Peyer's patch (tissue), 4 donors: Measurements from ENCODE around the gene CELSR3. TPM values are rescaled to one million over a fixed set of nuclear protein-coding genes. Genes with fewer than 3 reads are reported as not detected.

Experiments
- DNase-seq, 3 donors: peaks; one replicate each; pipeline ENCODE4 v3.0.0-alpha.2; 2017 to 2019
- H3K27ac ChIP-seq, 4 donors: fragments of 200-600 bp; sonication (generic); one replicate each; pipeline ENCODE4 v1.5.1; 2016 to 2019
- H3K27me3 ChIP-seq, 2 donors: fragments of 200-600 bp; sonication (generic); one replicate each; pipeline ENCODE4 v1.5.1; 2019
- H3K36me3 ChIP-seq, 3 donors: fragments of 200-600 bp; sonication (generic); one replicate each; pipeline ENCODE4 v1.5.1; 2016 to 2019
- H3K4me1 ChIP-seq, 4 donors: fragments of 200-600 bp; sonication (generic); one replicate each; pipeline ENCODE4 v1.5.1; 2016 to 2019
- H3K4me3 ChIP-seq, 4 donors: fragments of 200-600 bp; sonication (generic); 1 replicate in 3 of 4; 2 replicates in 1 of 4; pipeline ENCODE4 v1.5.1; 2016 to 2019; ENCODE audit warnings: mild to moderate bottlenecking in 1 of 4
- H3K9me3 ChIP-seq, 4 donors: fragments of 200-600 bp; sonication (generic); one replicate each; pipeline ENCODE4 v1.5.1; 2016 to 2019; ENCODE audit warnings: mild to moderate bottlenecking in 1 of 4
- POLR2A ChIP-seq, 2 donors: fragments of 450-650 bp; IDR thresholded peaks; one replicate each; pipeline ENCODE4 v1.5.1; 2017; ENCODE audit warnings: antibody characterized with exemption in 2 of 2, mild to moderate bottlenecking in 2 of 2, moderate library complexity in 2 of 2
- total RNA-seq, 4 donors: library from RNA; depleted of rRNA; stranded (reverse); fragments of >200 nt; gene quantifications; one replicate each; pipeline ENCODE4 v1.1.0, GENCODE V29; 2016
- TF ChIP-seq, protein P1 (sequence below), 6 experiments: fragments of 450-650 bp in 4 of 6; fragments of 200-600 bp in 2 of 6; sonication (generic) in 1 of 6; IDR thresholded peaks; one replicate each; pipeline ENCODE4 v1.5.1; 2017 to 2019; ENCODE audit warnings: antibody characterized with exemption in 6 of 6, mild to moderate bottlenecking in 3 of 6, moderate library complexity in 1 of 6

Gene CELSR3
- total RNA-seq, 4 donors from 2014 or later, result 2.3 to 5.0 (median 2.9) TPM

DNA sequence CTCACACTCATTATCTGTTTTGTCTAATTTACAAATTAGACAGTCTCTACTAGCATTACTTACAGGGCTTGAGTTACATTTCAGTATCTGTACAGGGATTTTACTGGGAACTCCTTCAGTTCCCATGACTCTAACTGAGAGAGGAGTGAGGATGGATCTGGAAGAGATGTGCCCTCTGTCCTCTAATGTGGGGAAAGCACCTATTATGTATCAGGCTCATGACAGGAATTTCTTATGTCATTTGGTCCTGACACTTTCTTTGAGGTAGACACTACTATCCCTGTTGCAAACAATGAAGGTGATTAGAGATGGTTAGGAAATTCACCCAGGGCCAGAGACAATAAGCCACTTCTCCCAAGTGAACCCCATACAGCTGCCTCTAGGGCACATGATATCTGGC is 33.9 kb upstream of the CELSR3 start:
- H3K27ac ChIP-seq, result peak overlapping the region in 3 of 4 donors; percentile 61 to 82 (median 62)
- H3K36me3 ChIP-seq, result peaks cover 0 to 59% (median 0%) of the 10 kb centered on the region in 3 donors

DNA sequence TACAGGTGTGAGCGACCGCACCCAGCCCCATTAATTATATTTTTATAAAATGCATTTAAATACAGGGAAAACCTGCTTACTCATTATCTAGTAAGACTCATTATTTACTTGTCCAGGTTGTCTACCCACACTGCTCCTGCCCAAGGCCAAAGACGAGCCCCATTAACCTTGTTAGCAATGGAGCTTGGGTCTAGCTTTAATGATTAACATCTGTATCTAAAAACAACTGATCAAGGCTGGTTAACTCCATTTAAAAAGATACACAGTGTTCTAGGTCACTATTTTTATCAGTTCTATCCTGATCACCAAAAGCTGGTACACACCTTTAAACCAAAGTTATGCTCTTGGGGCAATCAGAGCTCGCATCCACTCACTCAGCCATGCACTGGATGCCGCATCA is 33.5 kb upstream of the CELSR3 start:
- Histone ChIP-seq H3K36me3 (peaks cover 0 to 64% (median 0%) of the 10 kb centered on the region in 3 donors), H3K27me3 (no peaks in the 10 kb centered on the region), H3K27ac (peak overlapping the region in 3 of 4 donors; percentile 61 to 82 (median 62)), H3K4me3 (no peak overlapping the region), H3K4me1 (no peaks in the 10 kb centered on the region), H3K9me3 (no peaks in the 10 kb centered on the region)
- DNase-seq, result no peak
- no peak for TF ChIP-seq POLR2A (IDR thresholded peaks at IDR 0.05)
- TF ChIP-seq, protein P1, sequence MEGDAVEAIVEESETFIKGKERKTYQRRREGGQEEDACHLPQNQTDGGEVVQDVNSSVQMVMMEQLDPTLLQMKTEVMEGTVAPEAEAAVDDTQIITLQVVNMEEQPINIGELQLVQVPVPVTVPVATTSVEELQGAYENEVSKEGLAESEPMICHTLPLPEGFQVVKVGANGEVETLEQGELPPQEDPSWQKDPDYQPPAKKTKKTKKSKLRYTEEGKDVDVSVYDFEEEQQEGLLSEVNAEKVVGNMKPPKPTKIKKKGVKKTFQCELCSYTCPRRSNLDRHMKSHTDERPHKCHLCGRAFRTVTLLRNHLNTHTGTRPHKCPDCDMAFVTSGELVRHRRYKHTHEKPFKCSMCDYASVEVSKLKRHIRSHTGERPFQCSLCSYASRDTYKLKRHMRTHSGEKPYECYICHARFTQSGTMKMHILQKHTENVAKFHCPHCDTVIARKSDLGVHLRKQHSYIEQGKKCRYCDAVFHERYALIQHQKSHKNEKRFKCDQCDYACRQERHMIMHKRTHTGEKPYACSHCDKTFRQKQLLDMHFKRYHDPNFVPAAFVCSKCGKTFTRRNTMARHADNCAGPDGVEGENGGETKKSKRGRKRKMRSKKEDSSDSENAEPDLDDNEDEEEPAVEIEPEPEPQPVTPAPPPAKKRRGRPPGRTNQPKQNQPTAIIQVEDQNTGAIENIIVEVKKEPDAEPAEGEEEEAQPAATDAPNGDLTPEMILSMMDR (IDR thresholded peaks at IDR 0.05), result no peak

More for the DNA sequence above, 33.9 kb upstream of the CELSR3 start:
- DNase-seq, result no peak
- H3K4me1 ChIP-seq, result no peaks in the 10 kb centered on the region
- TF ChIP-seq, protein P1 (IDR thresholded peaks at IDR 0.05), result no peak
- TF ChIP-seq POLR2A (IDR thresholded peaks at IDR 0.05), result no peak
- H3K4me3 ChIP-seq, result no peak overlapping the region
- no peaks in the 10 kb centered on the region for H3K27me3 ChIP-seq
- no peaks in the 10 kb centered on the region for H3K9me3 ChIP-seq

DNA sequence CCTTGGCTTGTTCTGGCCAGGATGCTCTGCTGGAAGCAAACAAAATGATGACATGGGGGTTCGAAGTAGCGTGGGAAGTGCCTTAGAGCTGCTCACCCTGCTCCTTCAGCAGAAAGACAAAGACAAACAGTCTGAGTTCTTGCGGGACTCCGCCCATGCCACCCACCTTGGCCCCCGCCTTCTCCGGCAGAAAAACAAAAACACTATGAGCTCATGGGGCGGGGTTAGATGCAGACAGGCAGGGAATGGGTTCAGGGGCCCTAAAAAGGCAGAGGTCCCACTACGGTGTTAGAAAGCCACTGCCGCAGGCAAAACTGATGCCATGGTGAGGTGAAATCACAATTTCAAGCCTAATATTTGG is 32.7 kb upstream of the CELSR3 start:
- Histone ChIP-seq H3K27ac (peak overlapping the region; percentile 53 to 83 (median 72)), H3K4me1 (no peaks in the 10 kb centered on the region), H3K4me3 (peak overlapping the region in 2 of 4 donors; percentile 39 to 42), H3K9me3 (no peaks in the 10 kb centered on the region), H3K27me3 (no peaks in the 10 kb centered on the region), H3K36me3 (peaks cover 0 to 71% (median 0%) of the 10 kb centered on the region in 3 donors)
- TF ChIP-seq POLR2A (IDR thresholded peaks at IDR 0.05), result peak in 1 of 2 donors; percentile 20
- TF ChIP-seq, protein P1 (IDR thresholded peaks at IDR 0.05), result no peak
- DNase-seq, result peak in 1 of 3 donors; percentile 64

DNA sequence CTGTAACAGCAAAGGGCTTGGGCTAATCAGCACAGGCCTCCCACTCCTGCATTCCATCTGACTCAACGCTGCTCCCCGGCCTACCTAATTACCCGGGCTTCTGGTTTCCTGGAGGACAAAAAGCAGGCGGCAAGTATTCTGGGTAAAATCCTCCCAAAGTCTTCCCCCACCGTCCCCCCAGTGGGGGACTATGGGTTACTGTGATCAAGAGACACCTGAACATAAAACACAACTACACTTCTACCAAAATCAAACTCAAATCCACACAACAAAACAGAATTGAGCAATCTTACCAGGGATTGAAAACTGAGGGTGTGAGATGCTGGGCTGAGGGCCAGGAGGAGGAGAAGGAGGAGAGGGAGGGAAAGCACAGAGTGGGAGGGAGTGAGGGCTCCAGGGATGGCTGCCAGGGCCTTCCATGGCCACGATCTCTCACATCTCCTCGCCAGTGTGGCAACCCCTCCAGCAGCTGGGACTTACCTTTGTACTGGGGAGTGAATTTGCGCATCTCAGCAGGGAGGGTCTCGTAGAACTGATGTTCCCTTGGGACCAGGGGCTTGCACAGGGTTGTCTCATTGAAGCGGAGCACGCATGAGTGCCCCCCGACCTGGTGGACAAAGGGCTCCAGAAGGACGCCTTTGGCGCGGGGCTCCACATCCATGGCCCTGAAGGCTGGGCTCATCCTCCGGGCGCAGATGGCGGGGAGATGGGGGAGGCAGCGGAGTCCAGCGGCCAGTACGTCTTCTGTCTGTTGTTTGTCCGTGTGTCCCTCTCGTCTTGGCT is 32.1 kb upstream of the CELSR3 start:
- Histone ChIP-seq H3K36me3 (peaks cover 0 to 77% (median 0%) of the 10 kb centered on the region in 3 donors), H3K27ac (peak overlapping the region; percentile 53 to 83 (median 72)), H3K4me3 (peak overlapping the region in 3 of 4 donors; percentile 15 to 42 (median 39)), H3K27me3 (no peaks in the 10 kb centered on the region), H3K4me1 (no peaks in the 10 kb centered on the region), H3K9me3 (no peaks in the 10 kb centered on the region)
- TF ChIP-seq, protein P1 (IDR thresholded peaks at IDR 0.05), result no peak
- TF ChIP-seq POLR2A (IDR thresholded peaks at IDR 0.05), result no peak
- peak in 1 of 3 donors; percentile 73 for DNase-seq

DNA sequence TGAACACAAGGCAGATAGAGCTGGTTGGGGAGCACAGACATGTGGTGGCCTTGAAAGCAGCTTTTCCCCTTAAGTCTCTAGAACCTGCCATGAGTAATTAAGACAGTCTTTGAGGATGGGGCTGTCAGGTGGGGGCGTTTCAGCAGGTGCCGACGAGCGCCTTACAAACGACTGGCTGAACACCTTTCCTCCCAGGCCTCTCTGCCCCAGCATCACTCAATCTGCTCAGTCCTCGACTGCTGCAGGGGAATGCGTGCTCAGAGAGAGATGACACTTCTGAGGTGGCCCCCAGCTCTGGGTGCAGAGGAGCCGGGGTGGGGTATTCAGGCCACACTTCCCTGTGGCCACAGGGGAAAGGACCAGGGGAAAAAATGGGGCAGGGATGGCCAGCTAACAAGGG is 31.1 kb upstream of the CELSR3 start:
- Histone ChIP-seq H3K27me3 (no peaks in the 10 kb centered on the region), H3K27ac (peak overlapping the region; percentile 36 to 82 (median 58)), H3K4me1 (no peaks in the 10 kb centered on the region), H3K36me3 (peaks cover 0 to 79% (median 0%) of the 10 kb centered on the region in 3 donors), H3K9me3 (no peaks in the 10 kb centered on the region), H3K4me3 (peak overlapping the region in 2 of 4 donors; percentile 39 to 42)
- TF ChIP-seq, protein P1 (IDR thresholded peaks at IDR 0.05), result no peak
- TF ChIP-seq POLR2A (IDR thresholded peaks at IDR 0.05), result no peak
- no peak for DNase-seq
